Measurements from ENCODE around the gene OPRM1.
A peak's percentile ranks its signal among the peaks of the same experiment; 100 is the strongest.
"Not testable (repeated sequence)": the region's sequence is repeated elsewhere in the genome, so short reads cannot be mapped to it uniquely, and the experiment has no call there.

Gene OPRM1

GRCh38 chr6:154143753-154144152, 104.7 kb downstream of the OPRM1 start:
- no peak for DNase-seq (ENCODE audit: low spot score)

- peak; percentile 66 for DNase-seq (ENCODE audit: low spot score)
Observed at GRCh38 chr6:154154389-154154967, 115.4 kb downstream of the OPRM1 start.

GRCh38 chr6:154156135-154156896, 117.3 kb downstream of the OPRM1 start:
- DNase-seq (ENCODE audit: low spot score): no peak

GRCh38 chr6:154157082-154157481, 118.0 kb downstream of the OPRM1 start:
- DNase-seq (ENCODE audit: low spot score): no peak

- no peak for DNase-seq (ENCODE audit: low spot score)
Observed at GRCh38 chr6:154157706-154158105, 118.7 kb downstream of the OPRM1 start.

- DNase-seq (ENCODE audit: low spot score): no peak
Observed at GRCh38 chr6:154159126-154159525, 120.1 kb downstream of the OPRM1 start.

- DNase-seq (ENCODE audit: low spot score): no peak
Observed at GRCh38 chr6:154161689-154162088, 122.6 kb downstream of the OPRM1 start.

- DNase-seq (ENCODE audit: low spot score): peak; percentile 46
Observed at GRCh38 chr6:154164397-154164796, 125.4 kb downstream of the OPRM1 start.

- no peak for DNase-seq (ENCODE audit: low spot score)
Observed at GRCh38 chr6:154165478-154165877, 126.4 kb downstream of the OPRM1 start.

GRCh38 chr6:154166140-154166539, 127.1 kb downstream of the OPRM1 start:
- DNase-seq (ENCODE audit: low spot score): no peak

- no peak for DNase-seq (ENCODE audit: low spot score)
Observed at GRCh38 chr6:154167126-154167525, 128.1 kb downstream of the OPRM1 start.

- DNase-seq (ENCODE audit: low spot score): no peak
Observed at GRCh38 chr6:154169193-154169847, 130.3 kb downstream of the OPRM1 start.

- no peak for DNase-seq (ENCODE audit: low spot score)
Observed at GRCh38 chr6:154170106-154170505, 131.1 kb downstream of the OPRM1 start.

- DNase-seq (ENCODE audit: low spot score): not testable (repeated sequence)
Observed at GRCh38 chr6:154172393-154172792, 133.4 kb downstream of the OPRM1 start.

- no peak for DNase-seq (ENCODE audit: low spot score)
Observed at GRCh38 chr6:154179434-154179833, 140.4 kb downstream of the OPRM1 start.

GRCh38 chr6:154187203-154187602, 148.2 kb downstream of the OPRM1 start:
- no peak for DNase-seq (ENCODE audit: low spot score)

- DNase-seq (ENCODE audit: low spot score): no peak
Observed at GRCh38 chr6:154187714-154188113, 148.7 kb downstream of the OPRM1 start.

- DNase-seq (ENCODE audit: low spot score): no peak
Observed at GRCh38 chr6:154196333-154196885, 157.4 kb downstream of the OPRM1 start.

GRCh38 chr6:154197196-154197860, 158.3 kb downstream of the OPRM1 start:
- DNase-seq (ENCODE audit: low spot score): no peak

GRCh38 chr6:154201688-154202087, 162.6 kb downstream of the OPRM1 start:
- DNase-seq (ENCODE audit: low spot score): not testable (repeated sequence)

- no peak for DNase-seq (ENCODE audit: low spot score)
Observed at GRCh38 chr6:154202339-154202738, 163.3 kb downstream of the OPRM1 start.

- DNase-seq (ENCODE audit: low spot score): no peak
Observed at GRCh38 chr6:154202958-154203357, 163.9 kb downstream of the OPRM1 start.

All from putamen (tissue), 1 donor.